Cardiac fibroblast (primary cell): ENCODE measurements around the gene KRTAP10-9.

Source experiments
- DNase-seq, 2 donors: peaks; one replicate each; pipeline versions ENCODE4 v3.0.0 to v3.0.0-alpha.2; 2010; ENCODE audit warnings: low read depth in 2 of 2
- H3K4me3 ChIP-seq, 2 donors: replicated peaks in 1 of 2; 1 replicate in 1 of 2; 2 replicates in 1 of 2; pipeline ENCODE4 v1.5.1; 2011; ENCODE audit warnings: low read depth in 2 of 2, low read length in 2 of 2, mild to moderate bottlenecking in 2 of 2, moderate library complexity in 1 of 2
- TF ChIP-seq, protein P1 (sequence below): IDR thresholded peaks from one replicate; pipeline ENCODE4 v1.5.1; 2011; ENCODE audit warnings: low read depth, mild to moderate bottlenecking, low read length, inconsistent platforms

The KRTAP10-9 gene

DNA sequence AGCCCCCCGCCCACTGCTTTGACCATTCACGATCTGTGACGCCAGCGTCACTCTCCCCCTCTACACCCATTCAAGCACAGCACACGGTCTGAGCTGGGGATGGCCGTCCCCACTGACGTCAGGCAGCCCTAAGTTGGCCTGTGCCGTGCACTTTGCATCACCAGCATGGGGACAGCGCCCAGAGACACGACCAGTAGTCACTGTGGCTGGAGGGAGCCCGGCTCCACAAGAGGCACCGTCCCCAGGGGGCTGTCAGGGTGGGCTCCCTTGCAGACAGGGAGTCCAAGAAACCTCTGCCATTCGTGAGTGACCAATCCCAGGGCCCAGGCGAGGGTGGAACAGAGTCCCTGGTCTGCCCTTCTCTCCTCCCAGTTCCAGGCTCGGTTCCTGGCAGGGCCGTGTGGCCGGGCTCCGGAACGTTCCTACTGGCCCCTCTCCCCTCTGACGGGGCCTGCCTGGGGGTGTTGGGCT lies 12.7 kb upstream of the KRTAP10-9 start:
- DNase-seq = no peak
- no peak overlapping the region for H3K4me3 ChIP-seq
- TF ChIP-seq, protein P1, sequence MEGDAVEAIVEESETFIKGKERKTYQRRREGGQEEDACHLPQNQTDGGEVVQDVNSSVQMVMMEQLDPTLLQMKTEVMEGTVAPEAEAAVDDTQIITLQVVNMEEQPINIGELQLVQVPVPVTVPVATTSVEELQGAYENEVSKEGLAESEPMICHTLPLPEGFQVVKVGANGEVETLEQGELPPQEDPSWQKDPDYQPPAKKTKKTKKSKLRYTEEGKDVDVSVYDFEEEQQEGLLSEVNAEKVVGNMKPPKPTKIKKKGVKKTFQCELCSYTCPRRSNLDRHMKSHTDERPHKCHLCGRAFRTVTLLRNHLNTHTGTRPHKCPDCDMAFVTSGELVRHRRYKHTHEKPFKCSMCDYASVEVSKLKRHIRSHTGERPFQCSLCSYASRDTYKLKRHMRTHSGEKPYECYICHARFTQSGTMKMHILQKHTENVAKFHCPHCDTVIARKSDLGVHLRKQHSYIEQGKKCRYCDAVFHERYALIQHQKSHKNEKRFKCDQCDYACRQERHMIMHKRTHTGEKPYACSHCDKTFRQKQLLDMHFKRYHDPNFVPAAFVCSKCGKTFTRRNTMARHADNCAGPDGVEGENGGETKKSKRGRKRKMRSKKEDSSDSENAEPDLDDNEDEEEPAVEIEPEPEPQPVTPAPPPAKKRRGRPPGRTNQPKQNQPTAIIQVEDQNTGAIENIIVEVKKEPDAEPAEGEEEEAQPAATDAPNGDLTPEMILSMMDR = no peak

DNA sequence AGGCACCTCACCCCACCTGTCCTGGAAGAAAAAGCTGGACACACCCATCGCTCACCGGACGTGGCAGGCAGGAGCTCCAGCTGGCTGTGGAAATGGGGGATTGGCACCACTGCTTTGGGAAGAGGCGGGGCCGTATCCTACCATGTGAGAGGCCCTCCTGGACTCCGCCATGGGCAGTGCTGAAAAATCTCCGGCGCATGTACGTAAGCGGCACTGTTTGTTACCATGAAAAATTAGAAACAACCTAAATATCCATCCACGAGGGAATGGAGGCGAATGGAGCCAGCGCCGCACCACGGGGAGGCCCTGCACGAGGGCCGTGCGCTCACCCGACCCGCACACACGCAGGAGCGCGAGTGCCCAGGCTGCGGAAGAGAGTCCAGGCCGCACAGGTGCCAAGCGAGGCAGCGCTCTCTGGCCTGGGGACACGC lies 11.9 kb upstream of the KRTAP10-9 start:
- TF ChIP-seq, protein P1 = no peak
- H3K4me3 ChIP-seq = no peak overlapping the region
- DNase-seq = no peak

DNA sequence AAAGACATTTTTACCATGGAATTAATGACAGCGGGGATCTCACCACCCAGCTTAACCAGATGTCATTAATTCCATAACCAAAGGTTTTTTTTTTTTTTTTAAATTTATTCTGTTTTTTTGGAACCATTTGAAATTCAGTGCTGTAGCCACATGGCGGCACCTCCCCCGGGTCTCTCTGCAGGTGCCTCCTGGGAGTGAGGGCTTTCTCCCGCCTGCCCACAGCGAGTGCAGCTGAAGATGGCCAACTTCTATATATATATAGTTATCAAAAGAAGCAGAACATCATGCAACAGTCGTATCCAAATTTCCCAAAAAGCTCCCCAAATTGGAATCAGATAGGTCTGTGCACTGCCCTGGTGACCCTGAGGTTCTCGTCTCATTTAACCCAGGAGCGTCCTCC lies 11.4 kb upstream of the KRTAP10-9 start:
- DNase-seq = no peak
- no peak overlapping the region for H3K4me3 ChIP-seq
- TF ChIP-seq, protein P1 = no peak

DNA sequence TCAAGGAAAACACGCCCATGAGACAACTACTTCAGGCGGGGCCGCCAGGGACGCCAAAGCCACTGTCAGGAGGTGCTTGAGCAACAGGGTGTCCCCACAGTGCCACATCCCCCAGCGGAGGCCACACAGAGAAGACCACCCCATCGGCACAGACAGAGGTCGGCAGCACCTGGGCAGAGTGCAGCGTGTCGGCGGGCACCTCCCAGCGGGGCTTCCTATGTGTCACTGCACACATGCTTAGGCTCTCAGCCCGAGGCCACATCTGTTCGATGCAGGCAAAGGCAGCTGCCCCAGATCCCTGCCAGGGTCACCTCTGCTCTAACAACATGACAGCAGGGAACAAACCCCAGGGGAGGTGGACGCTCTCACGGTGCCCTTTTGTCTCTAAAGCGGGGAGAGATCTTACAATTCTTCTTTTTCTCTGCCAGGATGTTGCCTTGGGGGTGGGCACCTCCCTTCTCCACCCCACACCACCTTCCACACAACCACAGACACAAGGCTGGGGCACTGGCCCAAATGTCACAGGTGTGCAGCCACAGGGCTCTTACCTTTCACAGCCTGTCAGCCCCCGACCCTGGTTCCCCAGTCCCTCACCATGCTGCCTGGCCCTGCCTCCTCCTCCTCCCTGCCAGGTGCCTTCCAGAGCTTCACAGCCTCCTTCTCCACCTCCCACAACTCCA lies 10.8 kb upstream of the KRTAP10-9 start:
- TF ChIP-seq, protein P1 = no peak
- H3K4me3 ChIP-seq = no peak overlapping the region
- DNase-seq = no peak

DNA sequence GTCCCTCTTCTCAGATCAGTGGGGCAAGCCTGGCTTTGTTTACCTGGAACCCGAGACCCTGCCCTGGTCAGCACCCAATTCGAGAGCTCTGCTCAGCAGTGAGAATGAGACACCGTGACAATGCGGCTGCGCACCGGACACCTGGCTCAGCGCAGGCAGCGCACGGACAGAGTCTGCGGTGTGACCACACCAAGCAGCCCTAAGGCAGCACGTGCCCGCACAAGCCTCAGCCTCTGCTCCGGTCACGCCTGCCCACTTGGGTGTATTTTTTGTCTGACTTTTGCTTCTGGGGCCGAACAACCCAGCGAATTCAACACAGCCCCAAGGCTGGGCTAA lies 10.3 kb upstream of the KRTAP10-9 start:
- H3K4me3 ChIP-seq = no peak overlapping the region
- TF ChIP-seq, protein P1 = no peak
- DNase-seq = no peak

DNA sequence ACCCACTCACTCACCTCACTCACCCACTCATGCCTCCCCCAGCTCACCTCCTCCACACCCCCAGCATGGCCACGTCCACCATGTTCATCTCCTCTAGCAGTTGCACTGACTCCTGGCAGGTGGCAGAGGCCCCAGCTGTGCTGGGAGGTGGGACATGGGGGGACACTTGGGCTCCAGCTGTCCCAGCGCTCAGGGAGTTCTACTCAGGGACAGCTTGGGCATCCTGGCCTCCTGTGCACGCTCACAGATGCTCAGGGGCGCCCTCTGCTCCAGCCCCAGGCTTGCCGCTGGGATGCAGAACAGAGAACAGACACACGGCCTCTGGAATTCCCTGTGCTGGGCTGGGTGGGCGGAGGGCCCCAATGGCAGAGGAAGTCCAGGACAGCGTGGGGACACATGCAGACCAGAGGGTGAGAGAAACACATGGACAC lies 9.8 kb upstream of the KRTAP10-9 start:
- TF ChIP-seq, protein P1 = no peak
- DNase-seq = no peak
- H3K4me3 ChIP-seq = no peak overlapping the region

DNA sequence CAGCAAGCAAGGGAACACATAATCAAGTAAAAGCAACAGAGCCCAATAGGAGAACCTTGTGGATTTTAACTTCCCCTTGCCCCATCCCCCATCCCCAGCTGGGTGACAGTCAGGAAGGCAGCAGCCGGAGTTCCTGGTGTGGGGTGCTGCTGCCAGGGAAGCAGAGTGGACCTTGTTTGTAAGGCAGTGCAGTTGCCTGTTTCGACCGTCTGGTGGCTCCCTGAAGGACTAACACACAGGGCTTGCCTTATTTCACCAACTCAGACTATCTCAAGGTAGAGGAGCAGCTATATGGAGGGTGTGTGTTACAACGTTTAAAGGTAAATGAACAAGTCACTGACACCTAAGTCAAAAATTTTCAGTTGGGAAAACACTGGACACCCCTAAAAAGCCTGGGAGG lies 8.4 kb upstream of the KRTAP10-9 start:
- no peak overlapping the region for H3K4me3 ChIP-seq
- DNase-seq = peak; percentile 4 to 30
- TF ChIP-seq, protein P1 = peak; percentile 29
